Measurements from ENCODE around the gene ESRRA. TPM values are rescaled to one million over a fixed set of nuclear protein-coding genes. Genes with fewer than 3 reads are reported as not detected.
A peak's percentile ranks its signal among the peaks of the same experiment; 100 is the strongest.

The ESRRA gene
- total RNA-seq, 2 experiments from 2014 or later, result 32.8 to 35.6 TPM

GRCh38 chr11:64296830-64297698 is 8.3 kb upstream of the ESRRA start:
- no peaks in the 10 kb centered on the region for H3K36me3 Mint-ChIP-seq
- no peak overlapping the region for H3K4me3 Mint-ChIP-seq
- ChIA-PET POLR2A (no interaction called here), CTCF (no interaction called here)
- peaks cover 80% of the 10 kb centered on the region for H3K27me3 Mint-ChIP-seq
- DNase-seq, result no peak
- H3K27ac Mint-ChIP-seq, result no peak overlapping the region
- intact Hi-C loops (cut with micrococcal nuclease), result no loop called here
- peaks cover 22% of the 10 kb centered on the region for H3K4me1 Mint-ChIP-seq (ENCODE audit: low read depth)
- no peaks in the 10 kb centered on the region for H3K9me3 Mint-ChIP-seq

- intact Hi-C loops (cut with micrococcal nuclease), result no loop called here
- H3K27me3 Mint-ChIP-seq, result peaks cover 78% of the 10 kb centered on the region
- POLR2A ChIA-PET, result no interaction called here
- H3K36me3 Mint-ChIP-seq, result no peaks in the 10 kb centered on the region
- DNase-seq, result no peak
- H3K4me3 Mint-ChIP-seq, result no peak overlapping the region
- H3K27ac Mint-ChIP-seq, result no peak overlapping the region
- no peaks in the 10 kb centered on the region for H3K9me3 Mint-ChIP-seq
- H3K4me1 Mint-ChIP-seq (ENCODE audit: low read depth), result peaks cover 19% of the 10 kb centered on the region
- CTCF ChIA-PET, result no interaction called here
Observed at GRCh38 chr11:64297699-64298358, 7.5 kb upstream of the ESRRA start.

DNA sequence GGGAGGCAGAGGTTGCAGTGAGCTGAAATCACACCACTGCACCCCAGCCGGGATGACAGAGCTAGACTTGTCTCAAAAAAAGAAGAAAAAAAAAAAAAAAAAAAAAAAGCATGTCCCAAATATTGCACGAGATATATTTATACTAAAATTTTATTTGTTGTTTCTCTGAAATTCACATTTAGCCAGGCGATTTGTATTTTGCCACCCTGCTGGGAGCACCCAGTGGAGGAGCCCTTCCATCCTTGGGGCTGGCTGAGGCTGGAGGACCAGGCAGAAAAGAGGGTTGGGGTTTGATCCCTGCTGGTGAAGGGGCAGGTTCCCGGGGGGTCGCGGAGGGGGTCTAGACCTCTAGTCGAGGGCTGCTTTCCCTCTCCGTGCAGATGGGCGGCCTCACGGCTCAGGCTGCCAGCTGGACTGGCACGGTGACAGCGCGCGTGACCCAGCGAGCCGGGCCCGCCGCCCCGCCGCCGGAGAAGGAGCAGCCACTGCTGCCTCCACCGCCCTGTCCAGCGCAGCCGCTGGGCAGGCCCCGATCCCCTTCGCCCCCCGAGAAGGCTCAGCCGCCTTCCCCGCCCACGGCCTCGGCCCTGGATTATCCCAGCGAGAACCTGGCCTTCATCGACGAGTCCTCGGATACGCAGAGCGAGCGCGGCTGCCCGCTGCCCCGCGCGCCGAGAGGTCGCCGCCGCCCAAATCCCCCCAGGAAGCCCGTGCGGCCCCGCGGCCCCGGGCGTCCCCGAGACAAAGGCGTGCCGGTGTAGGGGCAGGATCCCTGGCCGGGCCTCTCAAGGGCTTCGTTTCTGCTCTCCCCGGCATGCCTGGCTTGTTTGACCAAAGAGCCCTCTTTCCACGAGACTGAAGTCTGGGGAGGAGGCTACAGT is 6.1 kb upstream of the ESRRA start:
- H3K9me3 Mint-ChIP-seq, result no peaks in the 10 kb centered on the region
- H3K27ac Mint-ChIP-seq, result no peak overlapping the region
- ChIA-PET CTCF (interaction anchor here (0.6 kb wide), 1 partner anchor 11 kb away, joined by 3 read pairs; no protein-coding TSS in a partner anchor), POLR2A (no interaction called here)
- H3K4me3 Mint-ChIP-seq, result peak overlapping the region; percentile 21
- H3K36me3 Mint-ChIP-seq, result no peaks in the 10 kb centered on the region
- intact Hi-C loops (cut with micrococcal nuclease), result no loop called here
- no peak for DNase-seq
- peaks cover 67% of the 10 kb centered on the region for H3K27me3 Mint-ChIP-seq
- H3K4me1 Mint-ChIP-seq (ENCODE audit: low read depth), result peaks cover 24% of the 10 kb centered on the region

GRCh38 chr11:64299847-64300648 is 5.3 kb upstream of the ESRRA start, which contains the start of gene CATSPERZ:
TSS of gene CATSPERZ (plus strand) at chr11:64300358. CDS start at chr11:64300411, 53 bp downstream.
- POLR2A ChIA-PET, result interaction anchor here (0.7 to 1.7 kb wide), 4 partner anchors 17 to 96 kb away, joined by 3 to 4 read pairs (median 3); partner anchors contain the start of gene TRMT112
- intact Hi-C loops (cut with micrococcal nuclease), result loop anchor here (10.0 kb wide), 1 partner anchor 315 kb away; the partner anchor contains the start of gene OTUB1
- Mint-ChIP-seq H3K27me3 (peaks cover 61% of the 10 kb centered on the region), H3K27ac (no peak within 1 kb of the TSS), H3K36me3 (no peaks in the 10 kb centered on the region), H3K9me3 (no peaks in the 10 kb centered on the region), H3K4me3 (peak within 1 kb of the TSS; percentile 43), H3K4me1 (ENCODE audit: low read depth) (peaks cover 26% of the 10 kb centered on the region)
- DNase-seq, result no peak
- CTCF ChIA-PET, result interaction anchor here (0.7 to 5.8 kb wide), 22 partner anchors 8 to 300 kb away, joined by 3 to 106 read pairs (median 4); partner anchors contain the start of genes BAD, FERMT3, FKBP2 and GPR137

DNA sequence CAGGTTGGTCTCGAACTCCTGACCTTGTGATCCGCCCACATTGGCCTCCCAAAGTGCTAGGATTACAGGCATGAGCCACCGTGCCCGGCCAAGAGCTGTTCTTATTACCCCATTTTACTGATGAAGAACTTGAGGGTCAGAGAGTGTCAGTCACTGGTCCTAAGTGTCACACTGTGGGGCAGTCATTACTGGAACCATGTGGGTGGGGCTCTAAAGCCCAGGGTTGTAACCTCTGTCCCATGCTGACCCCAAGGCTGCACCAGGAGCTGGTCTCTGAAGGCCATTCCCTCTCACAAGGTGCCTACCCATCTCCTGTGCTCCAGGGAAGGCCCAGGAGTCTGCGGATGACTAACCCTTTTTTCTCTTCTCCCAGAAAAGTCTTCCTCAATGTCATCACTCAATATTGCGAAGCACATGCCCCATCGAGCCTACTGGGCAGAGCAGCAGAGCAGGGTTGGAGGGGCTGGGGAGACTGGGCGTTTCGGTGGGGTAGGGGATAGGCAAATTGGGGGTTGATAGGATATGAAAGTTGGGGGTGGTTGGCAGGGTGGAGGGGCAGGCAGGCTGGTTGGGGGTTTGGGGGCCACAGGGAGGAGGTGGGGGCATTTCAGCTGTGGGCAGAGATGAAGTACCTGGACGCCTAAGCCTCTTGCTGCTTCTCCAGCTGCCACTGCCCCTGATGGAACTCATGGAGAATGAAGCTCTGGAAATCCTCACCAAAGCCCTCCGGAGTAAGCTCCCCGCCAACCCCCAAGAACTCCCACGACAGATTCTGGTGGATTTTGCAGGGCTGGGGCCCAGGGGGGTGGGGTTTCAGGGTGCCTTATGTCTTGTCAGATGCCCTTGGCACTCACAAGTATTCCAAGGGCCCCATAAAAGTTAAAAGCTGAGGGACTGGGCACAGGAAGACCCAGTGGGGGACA is 2.0 kb upstream of the ESRRA start:
- Mint-ChIP-seq H3K27ac (no peak overlapping the region), H3K4me1 (ENCODE audit: low read depth) (peaks cover 34% of the 10 kb centered on the region), H3K4me3 (peak overlapping the region; percentile 80), H3K27me3 (peaks cover 29% of the 10 kb centered on the region), H3K36me3 (peaks cover 8% of the 10 kb centered on the region), H3K9me3 (no peaks in the 10 kb centered on the region)
- POLR2A ChIA-PET, result interaction anchor here (1.3 to 2.9 kb wide), 9 partner anchors 14 to 97 kb away, joined by 3 to 22 read pairs (median 5); partner anchors contain the start of genes BAD, FERMT3, FKBP2 and PPP1R14B
- intact Hi-C loops (cut with micrococcal nuclease), result loop anchor here (1.0 to 10.0 kb wide), 3 partner anchors 57 to 319 kb away; partner anchors contain the start of genes OTUB1 and PPP1R14B
- CTCF ChIA-PET, result interaction anchor here (1.0 to 5.8 kb wide), 25 partner anchors 12 to 304 kb away, joined by 3 to 106 read pairs (median 8); partner anchors contain the start of genes BAD, FERMT3, FKBP2 and GPR137
- DNase-seq, result no peak

- POLR2A ChIA-PET, result interaction anchor here (0.9 to 2.9 kb wide), 12 partner anchors 13 to 139 kb away, joined by 3 to 22 read pairs (median 5); partner anchors contain the start of genes BAD, FERMT3, FKBP2 and MACROD1
- peaks cover 34% of the 10 kb centered on the region for H3K4me1 Mint-ChIP-seq (ENCODE audit: low read depth)
- intact Hi-C loops (cut with micrococcal nuclease), result loop anchor here (1.0 to 10.0 kb wide), 3 partner anchors 58 to 319 kb away; partner anchors contain the start of genes OTUB1 and PPP1R14B
Observed at GRCh38 chr11:64304032-64304315, 1.4 kb upstream of the ESRRA start.

DNA sequence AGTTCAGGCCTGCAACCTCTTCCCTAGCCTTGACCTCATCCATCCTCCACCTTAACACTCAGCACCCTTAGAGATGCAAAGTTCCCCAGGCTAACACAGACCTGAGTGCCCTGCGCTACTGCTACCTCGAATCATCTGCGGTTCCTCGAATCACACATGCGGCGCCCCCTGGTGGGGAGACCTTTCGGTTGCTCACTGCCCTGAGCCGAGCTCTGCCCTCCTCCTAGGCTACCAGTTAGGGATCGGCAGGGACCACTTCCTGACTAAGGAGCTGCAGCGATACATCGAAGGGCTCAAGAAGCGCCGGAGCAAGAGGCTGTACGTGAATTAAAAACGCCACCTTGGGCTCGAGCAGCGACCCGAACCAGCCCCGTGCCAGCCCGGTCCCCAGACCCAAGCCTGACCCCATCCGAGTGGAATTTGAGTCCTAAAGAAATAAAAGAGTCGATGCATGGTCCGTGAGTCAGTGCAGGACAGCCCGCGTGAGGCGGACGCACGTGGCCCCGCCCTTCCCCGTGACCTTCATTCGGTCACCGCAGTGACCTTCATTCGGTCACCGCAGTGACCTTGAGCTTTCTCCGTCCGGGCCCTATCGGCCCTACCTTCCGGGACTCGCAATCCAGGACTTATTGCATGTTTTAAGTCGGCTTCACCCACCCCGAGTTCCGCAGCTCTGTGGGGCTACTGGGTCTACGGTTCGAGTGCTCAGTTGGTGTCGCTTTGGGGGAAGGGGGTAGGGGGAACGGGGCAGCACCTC is 830 bp upstream of the ESRRA start:
- Mint-ChIP-seq H3K9me3 (no peaks in the 10 kb centered on the region), H3K4me1 (ENCODE audit: low read depth) (peaks cover 34% of the 10 kb centered on the region), H3K36me3 (peaks cover 8% of the 10 kb centered on the region), H3K27me3 (peaks cover 19% of the 10 kb centered on the region), H3K27ac (peak overlapping the region; percentile 94), H3K4me3 (peak overlapping the region; percentile 80)
- peak; percentile 97 for DNase-seq
- CTCF ChIA-PET, result interaction anchor here (0.6 to 5.8 kb wide), 31 partner anchors 9 to 536 kb away, joined by 3 to 106 read pairs (median 7); partner anchors contain the start of genes BAD, FERMT3, FKBP2 and GPR137
- POLR2A ChIA-PET, result interaction anchor here (0.7 to 2.9 kb wide), 16 partner anchors 11 to 139 kb away, joined by 3 to 22 read pairs (median 5); partner anchors contain the start of genes BAD, FERMT3, FKBP2 and MACROD1
- intact Hi-C loops (cut with micrococcal nuclease), result loop anchor here (1.0 to 10.0 kb wide), 10 partner anchors 13 to 320 kb away; partner anchors contain the start of genes FKBP2, GPR137, OTUB1 and PPP1R14B

More at GRCh38 chr11:64304032-64304315, 1.4 kb upstream of the ESRRA start:
- Mint-ChIP-seq H3K4me3 (peak overlapping the region; percentile 80), H3K27me3 (peaks cover 23% of the 10 kb centered on the region), H3K9me3 (no peaks in the 10 kb centered on the region), H3K36me3 (peaks cover 8% of the 10 kb centered on the region), H3K27ac (peak overlapping the region; percentile 94)
- DNase-seq, result no peak
- CTCF ChIA-PET, result interaction anchor here (0.8 to 5.8 kb wide), 24 partner anchors 12 to 304 kb away, joined by 3 to 106 read pairs (median 7); partner anchors contain the start of genes BAD, FERMT3, GPR137 and KCNK4

DNA sequence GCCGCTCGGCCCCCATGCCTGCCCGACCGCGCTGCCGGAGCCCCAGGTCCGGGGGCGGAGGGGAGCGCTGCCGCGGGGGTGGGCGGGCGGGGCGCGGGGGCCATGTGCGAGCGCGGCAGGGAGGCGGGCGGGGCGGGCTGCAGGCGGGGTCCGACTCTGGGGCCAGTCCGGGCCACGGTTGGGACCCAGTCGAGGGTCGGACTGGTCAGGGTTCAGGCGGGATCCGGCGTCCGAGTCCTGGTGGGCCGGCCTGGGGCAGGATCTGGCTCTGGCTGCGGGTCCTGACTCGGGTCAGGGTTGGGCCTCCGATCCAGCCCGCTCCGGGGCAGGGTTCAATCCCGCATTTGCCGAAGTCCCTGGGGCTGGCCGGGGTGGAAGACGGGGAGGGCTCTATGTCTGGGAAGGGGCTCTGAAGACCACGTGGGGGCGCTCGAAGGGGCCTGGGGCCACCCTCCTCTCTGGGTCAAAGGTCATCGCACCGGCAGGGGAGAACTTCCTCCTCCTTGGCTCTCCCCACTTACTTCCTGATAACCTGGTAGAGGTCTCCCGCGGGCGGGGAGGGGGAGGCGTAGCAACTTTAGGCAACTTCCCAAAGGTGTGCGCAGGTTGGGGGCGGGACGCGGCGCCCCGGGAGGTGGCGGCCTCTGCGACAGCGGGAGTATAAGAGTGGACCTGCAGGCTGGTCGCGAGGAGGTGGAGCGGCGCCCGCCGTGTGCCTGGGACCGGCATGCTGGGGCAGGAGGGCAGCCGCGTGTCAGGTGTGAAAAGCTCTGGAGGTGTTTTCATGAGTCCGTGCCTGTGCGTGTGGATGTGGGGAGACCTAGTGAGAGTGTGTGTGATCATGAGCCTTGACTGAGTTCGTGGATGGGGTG is 603 bp downstream of the ESRRA start:
- ChIA-PET CTCF (interaction anchor here (1.5 to 5.8 kb wide), 8 partner anchors 12 to 63 kb away, joined by 4 to 74 read pairs (median 20); partner anchors contain the start of genes FKBP2, KCNK4, PPP1R14B and PRDX5), POLR2A (interaction anchor here (1.3 to 2.9 kb wide), 6 partner anchors 11 to 100 kb away, joined by 4 to 22 read pairs (median 10); partner anchors contain the start of genes FERMT3, PRDX5 and TRMT112)
- peak overlapping the region; percentile 90 for H3K27ac Mint-ChIP-seq
- H3K4me1 Mint-ChIP-seq (ENCODE audit: low read depth), result peaks cover 24% of the 10 kb centered on the region
- intact Hi-C loops (cut with micrococcal nuclease), result loop anchor here (1.0 to 10.0 kb wide), 8 partner anchors 11 to 321 kb away; partner anchors contain the start of genes FKBP2, GPR137, OTUB1 and TRMT112
- peaks cover 6% of the 10 kb centered on the region for H3K27me3 Mint-ChIP-seq
- H3K9me3 Mint-ChIP-seq, result no peaks in the 10 kb centered on the region
- H3K36me3 Mint-ChIP-seq, result peaks cover 8% of the 10 kb centered on the region
- peak overlapping the region; percentile 97 for H3K4me3 Mint-ChIP-seq
- peak; percentile 81 for DNase-seq

Measured in activated CD4-positive, alpha-beta memory T cell treated with anti-CD3 and anti-CD28 coated beads for 36 hours (primary cell).